NCI-H128 (cell line): Measurements from ENCODE around the gene KLHL25.

Source experiments
- DNase-seq: peaks from one replicate; lab custom pipeline; 2025; ENCODE audit not compliant: unreplicated experiment; lab: John Stamatoyannopoulos, UW

The KLHL25 gene

DNA sequence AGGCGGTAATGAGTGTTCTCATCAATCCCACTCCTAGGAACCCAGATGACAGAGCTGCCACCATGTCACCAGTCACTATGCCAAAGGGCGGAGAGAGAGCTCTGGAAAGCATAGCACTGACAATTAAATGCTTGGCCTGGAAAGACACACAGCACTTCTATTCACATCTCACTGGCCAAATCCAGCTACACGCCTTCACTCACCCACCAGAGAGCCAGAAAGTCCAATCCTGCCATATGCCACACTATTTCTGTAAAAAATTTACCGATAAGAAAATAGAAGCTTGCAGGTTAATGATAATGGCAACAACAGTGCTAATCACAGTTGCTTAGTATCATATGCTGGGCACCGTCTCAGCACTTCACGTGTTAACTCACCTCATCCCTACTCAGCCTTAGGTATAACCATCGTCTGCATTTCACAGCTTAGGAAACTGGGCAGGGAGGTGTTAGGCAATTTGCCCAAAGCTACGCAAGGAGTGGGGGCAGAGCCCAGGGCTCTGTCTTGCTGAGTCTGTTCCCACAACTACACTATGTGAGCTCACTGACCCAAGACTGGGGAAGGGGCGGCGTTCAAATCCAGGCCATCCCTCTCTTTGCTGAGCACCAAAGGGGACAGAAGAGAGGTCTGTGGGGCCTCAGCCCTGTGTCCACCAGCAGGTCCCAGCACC is 16.5 kb downstream of the KLHL25 start:
- no peak for DNase-seq

DNA sequence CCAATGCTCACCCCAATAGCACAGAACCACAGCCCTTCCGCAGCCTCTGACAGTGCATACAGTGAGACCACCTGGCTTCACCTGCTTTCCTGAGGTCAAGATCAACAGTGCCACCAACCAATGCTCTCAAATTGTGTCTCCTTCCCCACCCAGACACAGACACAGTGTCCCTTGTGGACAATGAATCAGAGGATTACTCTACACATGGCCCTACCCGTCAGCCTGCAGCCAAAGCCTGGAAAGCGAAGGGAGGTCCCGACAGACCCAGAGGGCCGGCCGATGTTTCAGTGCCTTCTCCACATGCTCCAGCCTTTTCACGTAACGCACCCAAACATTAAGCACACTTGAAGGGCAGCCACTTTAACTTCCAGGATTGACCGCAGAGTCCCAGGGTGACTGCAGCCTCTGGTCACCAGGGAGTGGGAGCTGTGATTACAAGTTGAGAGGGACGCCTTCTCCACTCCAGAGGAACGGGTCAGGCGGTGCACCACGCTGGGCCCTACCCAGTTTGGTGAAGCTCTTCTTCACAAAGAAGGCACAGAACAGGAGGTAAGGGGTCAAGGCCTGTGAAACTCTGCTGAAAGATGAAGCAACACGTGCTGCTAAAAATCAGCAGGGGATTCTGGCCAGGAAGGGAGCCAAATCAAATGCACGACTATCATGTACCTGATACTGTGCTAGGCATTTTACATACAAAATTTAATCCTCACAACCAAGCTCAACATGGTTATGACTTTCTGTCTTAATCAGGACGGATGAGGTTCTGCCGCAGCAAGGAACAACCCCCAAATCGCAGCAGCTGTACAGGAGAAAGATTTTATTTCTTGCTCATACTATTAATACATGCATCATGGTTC is 17.2 kb downstream of the KLHL25 start:
- no peak for DNase-seq

DNA sequence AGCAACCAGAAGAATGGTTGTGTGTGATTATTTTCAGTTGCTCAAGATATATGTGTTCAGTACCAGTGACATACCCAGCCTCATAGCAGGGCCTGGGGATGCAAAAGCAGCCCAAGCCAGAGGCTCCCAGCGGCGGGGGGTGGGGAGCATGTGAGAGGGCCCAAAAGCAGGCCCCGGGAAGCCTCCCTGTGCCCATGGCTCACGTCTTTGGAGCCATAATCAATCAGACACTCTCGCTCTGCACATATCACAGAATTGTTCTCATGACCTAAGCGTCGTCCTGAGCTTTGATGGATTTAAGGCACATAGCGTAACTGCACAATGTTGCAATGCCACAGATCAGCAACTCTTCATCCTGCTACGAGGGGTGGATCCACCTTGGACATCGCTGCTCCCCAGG is 20.8 kb downstream of the KLHL25 start:
- DNase-seq: no peak

DNA sequence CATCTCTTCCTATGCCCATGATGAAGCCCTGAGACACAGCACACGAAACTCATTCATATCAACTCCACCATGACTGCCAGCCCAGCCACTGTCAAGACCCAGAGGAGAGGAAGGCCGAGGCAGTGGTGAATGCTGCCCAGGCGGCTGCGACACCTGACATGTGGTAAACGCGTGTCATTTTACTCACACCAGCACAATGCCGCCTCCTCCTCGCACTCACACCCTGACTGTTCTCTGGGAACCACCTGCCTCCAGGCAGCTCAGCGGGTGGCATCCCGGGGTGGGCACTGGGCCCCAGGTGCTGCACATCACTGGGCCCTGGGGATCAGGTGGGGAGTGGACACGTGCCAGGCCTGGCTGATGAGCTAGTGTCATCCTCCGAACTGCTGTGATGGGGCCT is 21.5 kb downstream of the KLHL25 start:
- no peak for DNase-seq

DNA sequence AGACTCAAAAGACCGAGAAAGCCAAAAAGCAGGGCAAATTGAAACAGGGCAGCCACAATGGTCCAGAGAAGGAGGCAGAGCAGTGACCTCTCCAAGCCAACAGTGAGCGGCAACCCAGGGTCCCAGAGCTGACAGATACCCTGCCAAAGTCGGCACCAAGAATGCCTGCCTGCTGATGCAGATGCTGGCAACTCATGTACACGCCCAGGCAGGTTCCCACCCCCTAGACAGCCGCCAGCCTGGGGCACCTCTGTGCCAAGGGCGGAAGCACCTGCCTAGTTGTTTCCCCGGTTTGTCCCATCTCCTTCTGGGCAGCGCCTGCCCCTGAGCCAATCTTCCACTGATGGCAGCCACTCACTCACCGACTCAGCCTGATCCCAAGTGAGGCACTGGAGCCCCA is 22.1 kb downstream of the KLHL25 start:
- no peak for DNase-seq

DNA sequence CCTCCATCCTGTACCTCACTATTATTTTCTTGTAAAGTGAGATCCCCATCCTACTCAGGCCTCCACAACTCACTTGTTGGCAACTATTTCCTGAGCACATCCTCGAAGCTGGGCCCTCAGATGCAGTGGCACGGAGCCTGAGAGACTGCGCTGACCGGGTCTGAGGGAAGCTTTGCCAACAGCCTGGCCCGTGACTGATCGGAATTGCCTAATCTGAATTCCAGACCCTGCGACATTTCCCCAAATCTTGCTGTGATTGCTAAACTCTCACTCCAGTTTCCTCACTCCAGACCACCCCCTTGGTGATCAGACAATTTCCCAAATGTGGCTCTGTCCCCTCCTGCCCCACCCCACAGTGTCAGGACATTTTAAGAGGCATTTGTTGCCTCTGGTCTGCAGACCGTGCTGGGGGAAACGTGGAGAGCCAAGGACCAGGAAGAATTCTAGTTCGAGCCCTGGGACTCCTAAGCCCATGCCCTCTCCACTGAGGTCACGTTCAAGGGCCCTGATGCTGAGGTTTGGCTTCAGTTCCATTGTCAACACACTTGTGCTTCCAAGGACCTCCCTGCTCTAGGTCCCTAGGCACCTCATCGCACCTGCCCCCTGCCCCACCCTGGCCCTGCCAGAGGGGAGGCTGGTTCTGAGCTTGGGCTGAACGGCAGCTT is 22.8 kb downstream of the KLHL25 start:
- no peak for DNase-seq

DNA sequence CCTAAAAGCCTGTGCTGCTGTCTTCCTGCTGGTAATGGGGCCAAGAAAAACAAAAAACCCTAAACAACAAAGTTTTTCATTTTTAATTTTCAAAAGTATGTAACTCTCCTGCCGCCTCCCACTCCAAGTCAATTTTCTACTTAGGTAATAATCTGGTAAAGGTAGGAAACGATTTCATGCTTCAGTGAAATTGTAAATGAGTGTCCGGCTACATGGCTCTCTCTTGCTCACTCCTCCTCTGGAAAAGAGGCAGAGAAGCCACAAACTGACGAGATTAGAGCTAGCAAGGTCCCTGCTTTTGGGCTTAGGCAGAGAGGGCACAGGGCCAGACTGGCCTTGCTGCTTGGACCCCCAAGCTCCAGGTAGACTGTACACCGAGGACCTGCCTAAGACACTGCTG is 23.5 kb downstream of the KLHL25 start:
- DNase-seq: no peak

DNA sequence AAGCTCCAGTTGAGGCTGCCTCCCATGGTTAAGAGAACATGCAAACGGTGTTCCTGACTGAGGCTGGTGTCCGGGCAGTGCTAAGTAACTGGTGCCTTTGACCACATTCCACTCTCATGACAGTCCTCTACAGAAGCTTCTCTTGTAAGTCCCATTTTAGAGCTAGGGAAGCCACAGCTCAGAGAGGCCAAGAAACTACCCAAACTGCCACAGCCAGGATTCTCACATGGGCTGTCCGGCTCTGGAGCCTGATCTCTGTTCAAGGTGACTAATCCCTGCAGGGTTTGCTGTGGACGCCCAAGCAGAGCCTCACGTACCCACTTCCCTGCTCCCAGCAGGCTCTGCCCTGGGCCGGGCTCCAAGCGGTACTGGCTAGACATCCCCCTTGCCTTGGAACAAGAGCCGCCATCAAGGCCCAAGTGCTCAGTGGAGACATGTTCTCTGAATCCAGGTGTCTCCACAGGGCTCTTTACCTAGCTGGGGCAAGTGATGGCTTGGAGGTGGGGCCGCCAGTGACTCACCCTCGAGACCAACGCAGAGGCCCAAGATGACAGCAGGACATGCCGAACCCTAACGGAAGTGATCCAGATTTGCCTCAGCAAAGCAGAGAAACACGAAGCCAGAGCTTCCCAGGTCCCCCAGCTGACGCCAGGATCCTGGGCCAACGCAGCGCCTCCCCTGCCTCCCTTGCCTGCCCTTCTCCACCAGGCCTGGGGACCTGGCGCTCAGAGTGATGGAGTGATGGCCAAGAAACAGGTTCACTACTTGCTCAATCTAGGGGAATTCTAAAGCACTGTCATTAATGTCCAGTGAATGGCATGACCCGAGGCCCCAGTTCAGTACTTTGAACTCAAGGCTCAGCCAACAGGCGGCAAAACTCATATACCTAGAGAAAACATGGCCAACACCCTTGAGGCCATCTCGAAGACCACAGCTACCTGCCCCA is 24.4 kb downstream of the KLHL25 start:
- no peak for DNase-seq

DNA sequence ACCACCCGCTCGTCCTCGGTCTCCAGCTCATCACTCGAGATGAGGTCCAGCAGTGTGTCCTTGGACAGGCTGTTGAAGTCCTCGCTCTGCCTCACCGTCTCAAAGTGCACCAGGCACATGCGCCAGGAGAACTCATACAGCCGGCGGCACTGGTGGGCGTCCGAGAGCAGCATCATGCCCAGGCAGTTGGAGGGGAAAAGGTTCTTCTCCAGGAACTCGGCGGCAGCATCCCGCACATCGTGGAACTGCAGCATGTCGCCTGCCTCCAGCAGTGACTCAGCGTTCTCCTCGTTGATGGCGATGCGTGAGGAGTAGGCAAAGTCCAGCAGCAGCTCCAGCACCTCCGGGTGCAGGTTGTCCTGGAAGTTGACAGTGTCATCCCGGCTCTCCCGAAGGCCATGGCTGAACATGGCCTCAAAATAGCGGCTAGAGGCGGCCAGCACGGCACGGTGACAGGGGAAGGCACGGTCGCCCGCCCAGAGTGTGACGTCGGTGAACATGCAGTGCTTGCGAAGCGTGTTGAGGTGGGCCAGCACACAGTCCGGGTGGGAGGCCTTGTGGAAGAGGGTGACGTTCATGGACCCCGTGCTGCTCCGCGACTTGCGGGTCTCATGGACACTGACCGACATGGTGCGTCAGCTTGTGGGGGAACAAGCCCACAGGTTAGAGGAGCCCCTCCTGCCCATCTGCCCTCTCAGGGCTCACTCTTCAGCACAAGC is 25.4 kb downstream of the KLHL25 start:
- DNase-seq: no peak

DNA sequence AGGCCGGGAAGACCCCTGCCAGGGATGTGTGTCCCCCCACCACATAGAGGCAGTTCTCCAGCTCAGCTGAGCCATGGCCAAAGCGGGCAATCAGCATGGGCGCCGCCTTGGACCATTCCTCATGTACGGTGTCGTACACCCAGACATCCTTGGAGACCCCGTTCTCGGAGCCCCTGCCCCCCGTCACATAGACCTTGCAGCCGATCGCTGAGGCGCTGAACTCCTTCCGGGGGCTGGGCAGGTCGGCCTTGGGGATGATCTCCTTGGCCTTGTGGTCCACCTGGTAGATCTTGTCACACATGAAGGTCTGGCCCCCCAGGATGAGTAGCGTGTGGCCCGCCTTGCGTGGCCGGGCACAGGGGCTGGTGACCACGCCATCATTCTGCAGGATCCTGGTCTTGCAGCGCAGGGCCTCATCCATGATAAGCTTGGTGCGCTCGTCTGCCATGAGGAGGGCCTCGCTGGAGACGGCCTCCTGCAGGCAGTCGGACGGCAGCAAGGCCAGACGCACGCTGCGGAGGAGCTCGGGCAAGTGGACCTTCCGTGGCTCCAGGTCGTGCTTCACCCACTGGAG is 26.0 kb downstream of the KLHL25 start:
- no peak for DNase-seq

DNA sequence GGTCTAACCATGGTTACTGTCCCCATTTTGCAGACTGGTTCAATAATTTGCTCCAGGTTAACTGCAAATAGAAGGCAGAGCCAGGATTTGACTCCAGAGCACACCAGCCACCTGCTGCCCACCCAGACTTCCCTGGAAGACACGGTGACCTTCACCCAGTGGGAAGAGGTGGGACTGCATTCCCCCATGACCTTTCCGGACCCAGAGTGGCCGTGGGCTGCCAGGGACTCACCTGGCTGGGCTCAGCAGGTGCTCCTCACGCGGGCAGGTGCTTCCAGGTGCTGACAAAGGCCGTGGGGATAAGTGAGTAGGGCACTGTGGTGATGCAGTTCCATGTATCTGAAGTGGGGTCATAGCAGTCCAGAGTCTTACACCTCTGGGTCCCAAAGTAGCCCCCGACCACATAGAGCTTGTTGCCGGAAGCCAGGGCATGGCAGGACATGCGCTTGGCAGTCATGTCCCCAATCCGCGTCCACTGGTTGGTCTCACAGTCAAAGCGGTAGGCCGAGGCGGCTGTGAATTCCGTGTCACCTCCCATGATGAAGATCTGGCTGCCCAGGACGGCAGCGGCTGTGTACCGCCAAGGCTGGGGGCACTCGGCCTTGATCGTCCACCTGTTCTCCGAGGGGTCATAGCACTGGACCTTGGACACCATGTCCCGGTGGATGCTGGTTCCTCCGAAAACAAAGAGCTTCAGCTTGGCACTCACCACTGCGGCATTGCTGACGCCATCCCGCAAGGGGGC is 26.8 kb downstream of the KLHL25 start:
- no peak for DNase-seq

DNA sequence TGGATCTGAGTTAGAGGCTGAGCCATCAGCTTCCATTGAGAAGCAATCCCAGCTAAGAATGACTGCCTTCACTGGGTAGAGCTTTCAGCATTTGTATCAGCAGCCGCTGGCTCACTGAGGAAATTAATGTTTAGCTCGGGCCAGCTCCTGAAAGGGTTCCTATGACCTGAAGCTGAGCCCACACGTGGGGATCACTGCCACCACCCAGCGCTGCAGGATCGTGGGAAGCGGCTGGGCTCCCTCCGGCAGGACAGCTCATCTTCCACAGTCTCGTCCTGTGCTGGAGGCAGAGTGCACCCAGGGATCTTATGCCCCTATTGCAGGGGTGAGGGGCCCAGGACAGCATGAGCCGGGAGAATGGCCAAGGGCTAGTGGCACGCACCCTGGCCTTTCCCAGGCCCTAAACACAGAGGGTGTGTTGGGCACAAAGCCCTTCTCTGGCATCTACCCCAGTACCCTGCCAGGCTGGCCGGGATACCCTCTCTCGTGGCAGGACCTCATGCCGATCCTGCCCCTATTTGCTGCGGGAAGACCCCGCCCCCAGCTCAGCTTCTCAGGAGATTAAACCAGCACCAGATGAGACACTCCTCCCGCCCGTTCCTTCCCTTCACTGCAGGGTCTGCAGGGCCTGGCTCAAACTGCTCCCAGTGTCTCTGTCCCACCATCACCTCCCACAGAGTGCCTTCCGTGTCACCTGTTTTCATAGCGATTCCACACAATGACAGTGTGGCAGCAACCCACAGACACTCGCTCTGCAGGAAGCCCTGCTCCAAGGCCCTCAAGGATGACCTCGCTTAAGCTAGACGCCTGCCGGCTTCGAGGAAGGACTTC is 28.5 kb downstream of the KLHL25 start:
- DNase-seq: no peak

DNA sequence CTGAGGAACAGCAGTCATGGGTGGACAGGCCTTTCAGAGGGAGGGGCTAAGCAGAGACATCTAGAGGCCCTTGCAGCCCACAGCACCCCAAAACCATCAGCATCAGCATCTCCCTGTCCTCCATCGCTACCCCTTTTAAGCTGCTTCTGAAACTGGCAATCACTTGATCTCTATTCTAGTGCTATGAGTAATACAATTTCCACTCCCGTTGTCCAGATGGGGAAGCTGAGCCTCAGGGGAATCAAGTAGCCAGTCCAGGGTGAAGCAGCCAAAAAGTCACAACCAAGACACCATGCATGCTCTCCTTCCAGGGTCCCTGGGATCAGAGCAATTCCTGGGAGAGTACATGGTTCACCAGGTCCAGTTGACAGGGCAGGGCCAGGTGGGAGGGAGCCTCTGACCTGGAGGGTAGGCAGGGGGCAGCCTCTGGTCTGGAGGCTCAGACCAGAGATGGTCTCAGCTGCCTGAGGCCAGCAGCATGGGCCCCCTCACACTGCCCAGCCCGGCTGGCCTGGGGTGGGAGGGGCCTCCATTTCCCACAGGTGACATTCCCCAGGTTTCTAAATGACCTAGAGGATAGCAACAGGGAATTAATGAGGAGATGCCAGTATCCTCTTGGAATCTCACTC is 30.0 kb downstream of the KLHL25 start:
- DNase-seq: no peak

DNA sequence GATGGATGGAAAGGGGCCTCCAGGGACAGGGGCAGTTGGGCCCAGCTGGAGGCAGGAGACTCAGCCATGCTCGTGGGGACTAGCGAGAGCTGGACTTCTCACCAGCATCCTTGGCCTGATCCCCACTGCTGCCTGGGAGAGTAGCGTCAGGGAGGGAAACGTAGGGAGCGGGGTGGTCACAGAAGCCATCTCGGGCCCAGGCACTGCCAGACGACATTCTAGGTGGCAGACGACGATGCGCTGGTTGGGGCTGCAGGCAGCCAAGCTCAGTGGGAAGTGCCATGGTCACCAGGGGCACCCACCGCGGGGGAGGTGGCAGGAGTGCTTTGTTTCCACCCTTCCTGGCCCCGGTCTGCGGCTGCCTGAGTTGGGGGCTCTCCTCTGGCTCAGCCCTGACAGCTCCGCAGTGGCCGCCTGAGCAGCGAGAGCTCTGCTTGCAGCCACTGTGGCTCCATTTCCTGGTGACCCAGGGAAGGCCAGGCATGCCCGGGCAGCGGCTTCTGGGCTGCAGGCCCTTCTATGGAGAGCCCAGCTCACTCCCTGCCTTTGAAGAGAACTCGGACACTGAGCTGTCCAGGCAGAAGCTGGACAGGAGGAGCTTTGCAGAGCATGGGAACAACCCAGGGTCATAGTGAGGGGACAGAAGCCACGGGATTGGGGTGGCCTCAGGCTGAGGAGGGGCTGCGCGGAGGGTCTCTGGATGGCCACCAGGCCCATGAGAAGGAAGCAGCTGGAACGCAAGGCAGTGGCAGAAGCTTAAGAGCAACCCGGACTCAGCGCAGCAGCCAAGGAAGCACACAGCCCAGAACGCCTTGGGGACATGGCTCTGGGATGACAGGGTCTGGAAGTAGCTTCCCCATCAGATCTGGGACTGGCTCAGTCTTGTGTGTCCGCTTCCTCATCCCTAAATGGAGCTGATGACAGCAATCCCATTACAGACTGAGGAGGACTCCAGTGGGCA is 30.8 kb downstream of the KLHL25 start:
- DNase-seq: no peak

DNA sequence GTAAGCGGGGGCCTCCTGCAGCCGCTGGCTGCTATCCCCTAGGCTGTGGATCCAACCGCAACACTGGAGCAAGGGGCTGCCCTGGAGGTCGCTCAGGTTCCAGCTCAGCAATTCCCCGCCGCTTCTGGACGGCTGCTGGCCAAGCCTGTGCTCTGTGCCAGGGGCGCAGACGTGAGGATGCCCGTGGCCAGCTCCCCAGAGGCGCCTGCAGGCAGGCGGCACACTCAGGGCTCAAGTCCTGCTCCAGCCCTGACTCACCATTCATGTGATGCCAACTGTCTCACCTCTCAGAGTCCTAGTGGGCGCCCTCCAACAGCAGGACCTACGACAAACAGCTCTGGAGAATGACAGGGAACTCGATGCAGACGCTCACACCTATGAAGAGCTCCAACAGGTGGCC is 31.6 kb downstream of the KLHL25 start:
- no peak for DNase-seq

DNA sequence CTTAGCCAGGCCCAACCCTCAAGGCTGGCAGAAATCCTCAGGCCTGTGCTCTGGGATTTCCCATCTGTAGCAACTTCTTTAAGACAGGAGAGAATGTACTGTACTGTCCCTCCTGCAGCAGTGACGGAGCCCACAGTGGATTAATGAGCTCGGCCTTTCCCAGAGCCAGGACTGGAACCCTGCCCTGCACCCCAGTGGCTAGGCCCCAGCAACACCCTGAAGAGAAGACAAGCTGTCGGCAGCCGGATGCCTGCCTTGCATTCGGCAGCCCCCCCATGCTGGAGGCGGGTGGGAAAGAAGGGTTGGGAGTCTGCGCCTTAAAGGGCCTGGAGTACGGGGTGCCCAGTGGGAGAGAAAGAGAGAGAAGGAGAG is 32.0 kb downstream of the KLHL25 start:
- no peak for DNase-seq
